Cardiac muscle cell (in vitro differentiated cells and primary cell): ENCODE results near the gene THBD. TPM values are rescaled to one million over a fixed set of nuclear protein-coding genes. Genes with fewer than 3 reads are reported as not detected.
A peak's percentile ranks its signal among the peaks of the same experiment; 100 is the strongest.

ENCODE experiments used
- DNase-seq, 2 donors: peaks; one replicate each; pipeline versions ENCODE4 v3.0.0 to v3.0.0-alpha.2; 2010 to 2017; ENCODE audit warnings: low read depth in 1 of 2, low spot score in 1 of 2
- H3K27ac ChIP-seq: fragments of 200-600 bp; sonication (generic); 2 replicates; pipeline ENCODE4 v1.5.1; 2016
- H3K27me3 ChIP-seq: fragments of 200-600 bp; sonication (generic); 2 replicates; pipeline ENCODE4 v1.6.0; 2016; ENCODE audit warnings: control low read depth
- H3K36me3 ChIP-seq: fragments of 200-600 bp; sonication (generic); 2 replicates; pipeline ENCODE4 v1.5.1; 2016; ENCODE audit warnings: control low read depth
- H3K4me1 ChIP-seq: fragments of 200-600 bp; sonication (generic); 2 replicates; pipeline ENCODE4 v1.8.1; 2017; ENCODE audit warnings: low read depth, mild to moderate bottlenecking, mixed run types
- H3K4me3 ChIP-seq: fragments of 200-600 bp; sonication (generic); 2 replicates; pipeline ENCODE4 v1.5.1; 2016; ENCODE audit warnings: mild to moderate bottlenecking
- H3K9me3 ChIP-seq: fragments of 200-600 bp; sonication (generic); 2 replicates; pipeline ENCODE4 v1.5.1; 2017; ENCODE audit warnings: low read depth, mild to moderate bottlenecking, control low read depth
- polyA plus RNA-seq: library from polyadenylated mRNA; unstranded; fragments of >200 nt; fragmentation: Nextera tagmentation; extraction: Ambion mirVana; gene quantifications from 2 replicates; pipeline ENCODE4 v1.2.1, GENCODE V29; 2016
- total RNA-seq: library from RNA; depleted of rRNA; stranded (reverse); fragments of >200 nt; gene quantifications from 2 replicates; pipeline ENCODE4 v1.2.3, GENCODE V29; 2016
- TF ChIP-seq, protein P1 (sequence below): IDR thresholded peaks from 2 replicates; pipeline ENCODE4 v1.5.1; 2012; ENCODE audit warnings: low read depth, mild to moderate bottlenecking, low read length

THBD gene
- 0.54 and 1.1 TPM in 2 replicates for total RNA-seq
- 0.04 and 2.5 TPM in 2 replicates for polyA plus RNA-seq

DNA sequence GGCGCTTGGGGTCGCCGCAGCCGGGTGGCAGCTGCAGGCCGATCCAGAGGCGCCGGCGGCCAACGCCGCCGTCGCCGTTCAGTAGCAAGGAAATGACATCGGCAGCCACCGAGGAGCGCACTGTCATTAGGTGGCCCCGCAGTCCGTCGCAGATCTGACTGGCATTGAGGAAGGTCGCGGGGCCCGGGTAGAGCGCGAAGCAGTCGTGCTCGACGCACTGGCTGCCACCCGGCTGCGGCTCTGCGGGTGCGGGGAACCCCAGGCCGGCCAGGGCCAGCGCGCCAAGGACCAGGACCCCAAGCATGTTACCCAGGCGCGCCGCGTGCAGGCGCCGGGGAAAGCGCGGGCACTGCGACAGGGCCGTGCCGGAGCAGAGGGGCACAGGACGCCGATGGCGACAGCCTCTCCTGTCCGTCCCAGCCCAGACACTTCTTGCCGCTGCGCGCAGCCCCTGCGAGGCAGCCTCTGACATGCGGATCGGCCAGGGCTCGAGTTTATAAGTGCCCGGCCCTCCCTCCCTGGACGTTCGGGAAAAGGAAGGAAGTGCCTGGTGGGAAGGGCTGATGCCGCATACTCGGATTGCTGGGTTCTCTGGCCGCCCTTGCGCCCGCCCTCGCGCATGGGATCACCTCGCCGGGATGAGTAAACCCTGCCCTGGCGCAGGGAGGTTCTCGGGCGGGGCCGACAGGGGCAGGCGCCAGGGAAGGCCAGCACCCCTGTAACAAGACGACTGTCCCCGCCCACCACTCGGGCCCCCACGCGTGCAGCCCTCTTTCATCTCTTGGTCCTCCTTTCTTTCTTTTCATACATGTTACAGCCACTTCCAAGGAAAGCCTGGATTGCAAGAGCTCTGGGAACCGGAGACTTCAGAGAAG, at the start of gene THBD:
Gene THBD, minus strand, starts transcription at position 472 of the 875 bp plus-strand sequence. Its CDS starts 168 bp downstream, at position 304.
- Histone ChIP-seq H3K4me3 (peak within 1 kb of the TSS; percentile 28), H3K27me3 (peaks cover 60% of the 10 kb centered on the region), H3K4me1 (peaks cover 4% of the 10 kb centered on the region), H3K9me3 (no peaks in the 10 kb centered on the region), H3K36me3 (no peaks in the 10 kb centered on the region), H3K27ac (no peak within 1 kb of the TSS)
- TF ChIP-seq, protein P1, sequence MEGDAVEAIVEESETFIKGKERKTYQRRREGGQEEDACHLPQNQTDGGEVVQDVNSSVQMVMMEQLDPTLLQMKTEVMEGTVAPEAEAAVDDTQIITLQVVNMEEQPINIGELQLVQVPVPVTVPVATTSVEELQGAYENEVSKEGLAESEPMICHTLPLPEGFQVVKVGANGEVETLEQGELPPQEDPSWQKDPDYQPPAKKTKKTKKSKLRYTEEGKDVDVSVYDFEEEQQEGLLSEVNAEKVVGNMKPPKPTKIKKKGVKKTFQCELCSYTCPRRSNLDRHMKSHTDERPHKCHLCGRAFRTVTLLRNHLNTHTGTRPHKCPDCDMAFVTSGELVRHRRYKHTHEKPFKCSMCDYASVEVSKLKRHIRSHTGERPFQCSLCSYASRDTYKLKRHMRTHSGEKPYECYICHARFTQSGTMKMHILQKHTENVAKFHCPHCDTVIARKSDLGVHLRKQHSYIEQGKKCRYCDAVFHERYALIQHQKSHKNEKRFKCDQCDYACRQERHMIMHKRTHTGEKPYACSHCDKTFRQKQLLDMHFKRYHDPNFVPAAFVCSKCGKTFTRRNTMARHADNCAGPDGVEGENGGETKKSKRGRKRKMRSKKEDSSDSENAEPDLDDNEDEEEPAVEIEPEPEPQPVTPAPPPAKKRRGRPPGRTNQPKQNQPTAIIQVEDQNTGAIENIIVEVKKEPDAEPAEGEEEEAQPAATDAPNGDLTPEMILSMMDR = no peak
- peak; percentile 46 to 55 for DNase-seq

DNA sequence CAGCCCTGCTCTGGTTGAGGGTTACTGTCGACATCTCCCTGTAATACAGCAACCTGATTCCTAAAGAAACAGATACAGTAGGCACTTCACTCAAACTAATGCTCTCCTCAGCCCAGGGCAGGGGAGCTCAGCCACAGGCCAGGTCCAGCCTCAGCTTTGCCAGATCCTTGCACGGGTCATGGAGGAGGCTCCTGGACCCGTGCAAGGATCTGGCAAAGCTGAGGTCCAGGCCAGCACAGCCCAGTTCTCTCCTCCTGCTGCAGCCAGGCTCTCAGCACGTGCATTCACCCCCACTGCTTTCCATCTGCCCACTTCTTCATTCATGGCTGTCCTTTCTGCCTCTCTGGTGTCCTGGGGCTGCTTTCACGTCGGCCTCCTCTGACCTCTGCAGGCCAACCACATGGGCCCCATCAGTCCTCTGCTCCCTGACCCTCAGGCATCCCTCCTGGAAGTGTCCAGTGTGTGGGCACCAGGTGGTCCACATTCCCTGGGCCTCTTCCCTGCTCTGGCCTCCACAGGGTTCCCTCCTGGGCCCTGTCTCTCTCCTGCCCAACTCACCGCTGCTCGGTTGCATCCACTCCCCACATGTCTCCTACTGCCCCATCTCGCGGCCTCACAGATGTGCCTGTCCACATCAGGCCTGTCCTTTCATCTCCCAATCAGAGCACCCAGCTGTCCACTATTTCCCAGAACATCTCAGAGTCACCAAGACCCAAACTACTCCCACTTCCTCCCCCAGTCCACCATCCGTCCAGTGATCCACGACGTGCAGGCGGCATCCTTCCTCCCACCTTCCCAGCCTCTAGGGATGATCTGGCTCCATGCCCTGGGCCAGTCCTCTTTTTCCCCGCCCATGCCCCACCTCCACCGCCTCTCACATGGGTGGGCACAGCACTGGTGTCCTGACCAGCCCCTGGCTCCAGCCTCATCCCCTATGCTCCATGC, 48.4 kb upstream of the THBD start:
- Histone ChIP-seq H3K4me1 (no peaks in the 10 kb centered on the region), H3K4me3 (no peak overlapping the region), H3K36me3 (no peaks in the 10 kb centered on the region), H3K9me3 (no peaks in the 10 kb centered on the region), H3K27ac (no peak overlapping the region), H3K27me3 (no peaks in the 10 kb centered on the region)
- DNase-seq = peak in 1 of 2 donors; percentile 23
- TF ChIP-seq, protein P1 = no peak

- H3K4me3 ChIP-seq = no peak overlapping the region
- DNase-seq = no peak
- H3K4me1 ChIP-seq = peaks cover 7% of the 10 kb centered on the region
- H3K36me3 ChIP-seq = no peaks in the 10 kb centered on the region
- no peak overlapping the region for H3K27ac ChIP-seq
- no peaks in the 10 kb centered on the region for H3K27me3 ChIP-seq
- no peaks in the 10 kb centered on the region for H3K9me3 ChIP-seq
- TF ChIP-seq, protein P1 = no peak
Measured at GRCh38 chr20:23096986-23097520, 47.6 kb upstream of the THBD start.

DNA sequence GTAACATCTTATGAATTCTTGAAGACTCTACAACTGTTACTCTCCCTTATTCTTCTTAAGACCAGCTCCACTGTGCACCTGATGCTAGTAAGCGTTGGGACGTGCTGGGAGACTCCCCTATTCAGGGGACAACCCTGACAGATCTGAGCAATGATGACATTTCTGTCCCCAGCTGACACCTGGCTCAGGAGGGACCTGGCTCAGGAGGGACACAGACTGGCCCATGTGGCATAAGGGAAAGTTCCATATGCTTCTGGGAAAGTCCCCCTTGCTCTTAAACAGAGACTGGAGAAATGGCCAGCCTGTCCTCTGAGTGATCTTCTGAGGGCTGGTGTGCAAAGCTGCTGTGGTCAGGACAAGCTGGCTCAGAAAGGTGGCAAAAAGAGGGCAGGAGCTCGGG, 46.6 kb upstream of the THBD start:
- no peak for DNase-seq
- Histone ChIP-seq H3K27ac (no peak overlapping the region), H3K9me3 (no peaks in the 10 kb centered on the region), H3K4me1 (peaks cover 16% of the 10 kb centered on the region), H3K36me3 (no peaks in the 10 kb centered on the region), H3K27me3 (no peaks in the 10 kb centered on the region), H3K4me3 (no peak overlapping the region)
- TF ChIP-seq, protein P1 = no peak

DNA sequence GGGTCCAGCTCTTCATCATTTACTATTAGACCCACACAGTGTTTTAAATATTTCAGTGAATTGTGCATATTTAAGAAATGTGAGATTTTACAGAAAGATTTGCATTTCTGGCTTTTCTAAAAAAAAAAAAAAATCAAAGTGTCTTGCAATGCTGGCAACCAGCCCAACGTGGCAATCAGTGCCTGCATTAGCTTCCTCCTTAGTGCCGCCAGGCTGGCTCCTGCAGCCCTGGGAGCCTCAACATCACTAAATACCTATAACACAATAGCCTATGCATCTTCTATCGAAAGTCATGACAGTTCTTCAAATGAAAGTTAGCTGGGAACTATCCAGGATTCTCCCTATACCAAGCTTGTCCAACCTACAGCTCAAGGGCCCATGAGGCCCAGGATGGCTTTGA, 46.0 kb upstream of the THBD start:
- peaks cover 16% of the 10 kb centered on the region for H3K4me1 ChIP-seq
- no peak overlapping the region for H3K4me3 ChIP-seq
- no peaks in the 10 kb centered on the region for H3K9me3 ChIP-seq
- H3K27me3 ChIP-seq = no peaks in the 10 kb centered on the region
- H3K27ac ChIP-seq = no peak overlapping the region
- no peaks in the 10 kb centered on the region for H3K36me3 ChIP-seq
- no peak for DNase-seq
- TF ChIP-seq, protein P1 = no peak
